GM18508 (cell line): ENCODE results near the gene SPATA45.

Experiments
- ATAC-seq: cut with Tn5 transposase; IDR thresholded peaks from one replicate; pipeline ENCODE4 v1.9.1; 2021; ENCODE audit warnings: moderate number of reproducible peaks; ENCODE audit not compliant: insufficient read depth, unreplicated experiment

Gene SPATA45

DNA sequence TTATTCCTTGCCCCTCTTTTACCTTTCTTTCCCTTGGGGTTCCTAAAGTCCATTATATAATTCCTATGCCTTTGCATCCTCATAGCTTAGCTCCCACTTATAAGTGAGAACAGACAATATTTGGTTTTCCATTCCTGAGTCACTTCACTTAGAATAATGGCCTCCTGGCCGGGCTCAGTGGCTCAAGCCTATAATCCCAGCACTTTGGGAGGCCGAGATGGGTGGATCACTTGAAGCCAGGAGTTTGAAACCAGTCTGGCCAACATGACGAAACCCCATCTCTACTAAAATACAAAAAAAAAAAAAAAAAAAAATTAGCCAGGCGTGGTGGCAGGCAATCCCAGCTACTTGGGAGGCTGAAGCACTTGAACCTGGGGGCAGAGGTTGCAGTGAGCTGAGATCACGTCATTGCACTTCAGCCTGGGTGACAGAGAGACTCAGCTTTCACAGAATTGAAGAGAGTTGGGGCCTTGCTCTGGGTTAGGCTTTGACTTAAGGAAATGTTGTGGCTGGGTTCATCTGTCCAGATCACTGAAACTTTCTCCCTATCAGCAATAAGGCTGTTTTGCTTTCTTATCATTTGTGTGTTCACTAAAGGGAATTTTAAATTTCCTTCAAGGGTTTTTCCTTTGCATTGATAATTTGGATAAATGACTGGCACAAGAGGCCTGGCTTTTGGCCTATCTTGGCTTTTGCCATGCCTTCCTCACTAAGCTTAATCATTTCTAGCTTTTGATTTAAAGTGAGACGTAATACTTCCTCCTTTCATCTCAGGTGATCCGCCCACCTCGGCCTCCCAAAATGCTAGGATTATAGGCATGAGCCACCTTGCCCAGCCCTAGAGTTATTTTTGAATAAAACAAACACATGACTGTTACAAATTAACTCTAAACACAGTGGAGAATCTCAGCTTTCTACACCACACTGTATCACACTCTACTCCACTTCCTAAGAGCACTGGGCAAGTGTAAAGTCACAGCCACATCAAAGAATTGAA, 13.9 kb downstream of the SPATA45 start:
- peak; percentile 73 for ATAC-seq

GRCh38 chr1:212828395-212828794, 19.1 kb downstream of the SPATA45 start:
- no peak for ATAC-seq

- ATAC-seq, result no peak
Observed at GRCh38 chr1:212827831-212828278, 19.6 kb downstream of the SPATA45 start.

DNA sequence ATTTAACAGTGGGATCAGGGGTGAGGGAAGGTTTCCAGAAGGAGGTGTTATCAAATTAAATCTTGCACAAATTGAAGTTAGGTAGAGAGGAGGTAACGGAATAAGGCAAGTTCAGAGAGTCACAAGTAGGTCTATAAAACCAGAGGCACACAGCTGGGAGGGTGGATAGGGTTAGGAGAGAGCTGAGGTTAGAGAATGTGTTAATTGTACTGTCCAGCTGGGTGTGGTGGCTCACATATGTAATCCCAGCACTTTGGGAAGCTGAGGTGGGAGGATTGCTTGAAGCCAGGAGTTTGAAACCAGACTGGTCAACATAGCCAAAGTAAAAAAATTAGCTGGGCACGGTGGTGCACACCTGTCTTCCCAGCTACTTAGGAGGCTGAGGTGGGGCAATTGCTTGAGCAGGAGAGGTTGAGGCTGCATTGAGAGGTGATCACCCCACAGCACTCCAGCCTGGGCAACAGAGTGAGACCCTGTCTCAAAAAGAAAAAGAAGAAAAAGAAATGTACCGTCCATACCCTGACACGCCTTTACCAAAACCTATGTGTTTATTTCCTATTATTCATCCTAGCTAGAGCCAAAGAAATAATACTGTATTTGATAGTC, 20.2 kb downstream of the SPATA45 start:
- ATAC-seq, result no peak

DNA sequence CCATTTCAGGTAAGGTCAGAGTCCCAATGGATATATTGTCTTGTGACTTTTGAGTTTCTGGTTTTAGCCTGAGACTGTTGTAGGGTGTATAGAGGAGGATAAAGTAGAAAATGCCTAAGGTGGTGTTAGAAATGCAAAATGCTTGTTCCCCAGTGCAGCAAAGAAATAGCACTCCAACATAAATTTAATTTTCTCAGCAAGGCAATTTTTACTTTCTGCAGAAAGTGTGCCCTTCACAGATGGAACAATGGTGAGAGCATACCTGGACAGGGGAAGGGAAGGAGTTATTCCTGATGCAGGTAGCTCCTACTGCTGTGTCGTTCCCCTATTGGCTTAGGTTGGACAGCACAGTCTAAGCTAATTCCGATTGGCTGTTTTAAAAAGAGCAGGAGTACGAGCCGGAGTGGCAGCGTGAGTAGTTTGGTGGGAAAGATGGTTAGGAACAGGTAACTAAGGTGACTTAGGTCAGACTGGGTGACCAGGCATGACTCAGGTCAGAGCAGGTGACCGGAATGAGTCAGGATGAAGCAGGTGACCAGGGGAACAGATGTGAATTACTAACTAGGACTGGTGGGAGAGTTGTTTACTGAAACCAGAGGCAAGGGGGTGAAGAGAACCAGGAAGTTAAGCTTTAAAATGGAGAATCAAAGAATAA, 21.5 kb downstream of the SPATA45 start:
- ATAC-seq, result no peak

- ATAC-seq, result no peak
Observed at GRCh38 chr1:212824201-212824600, 23.2 kb downstream of the SPATA45 start.

DNA sequence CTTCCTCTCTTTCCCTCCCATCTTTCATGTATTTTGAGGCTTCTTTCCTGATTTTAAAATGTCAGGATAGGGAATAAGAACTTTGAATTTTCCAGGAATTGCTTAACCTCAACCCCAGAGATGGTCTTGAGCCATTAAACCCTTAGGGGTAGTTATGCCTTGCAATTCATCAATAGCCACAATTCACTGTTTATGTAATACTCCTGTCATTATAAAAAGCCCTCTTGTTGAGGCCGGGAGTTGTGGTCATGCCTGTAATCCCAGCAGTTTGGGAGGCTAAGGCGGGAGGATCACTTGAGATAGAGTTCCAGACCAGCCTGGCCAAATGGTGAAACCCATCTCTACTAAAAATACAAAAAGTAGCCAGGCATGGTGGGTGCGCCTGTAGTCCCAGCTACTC, 24.5 kb downstream of the SPATA45 start:
- ATAC-seq, result no peak

DNA sequence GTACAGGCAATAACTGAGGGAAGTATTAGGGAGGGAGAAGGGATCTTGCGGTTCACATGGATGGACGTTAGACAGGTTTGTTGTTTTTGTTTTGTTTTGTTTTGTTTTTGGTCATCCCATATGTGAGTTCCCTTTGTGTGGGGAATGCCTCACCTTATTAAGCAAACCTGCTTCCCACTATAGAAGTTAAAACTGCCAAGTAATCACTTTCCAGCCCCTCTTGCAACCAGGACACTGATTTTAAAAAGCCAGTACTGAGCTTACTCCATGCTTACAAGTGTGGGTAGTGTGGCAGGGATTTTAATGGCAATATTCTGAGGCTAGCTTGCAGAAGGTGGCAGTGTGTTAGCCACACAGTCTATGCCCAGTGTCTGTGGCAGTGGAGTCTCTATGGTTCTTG, 26.5 kb downstream of the SPATA45 start:
- no peak for ATAC-seq

- no peak for ATAC-seq
Observed at GRCh38 chr1:212819726-212820125, 27.7 kb downstream of the SPATA45 start.

DNA sequence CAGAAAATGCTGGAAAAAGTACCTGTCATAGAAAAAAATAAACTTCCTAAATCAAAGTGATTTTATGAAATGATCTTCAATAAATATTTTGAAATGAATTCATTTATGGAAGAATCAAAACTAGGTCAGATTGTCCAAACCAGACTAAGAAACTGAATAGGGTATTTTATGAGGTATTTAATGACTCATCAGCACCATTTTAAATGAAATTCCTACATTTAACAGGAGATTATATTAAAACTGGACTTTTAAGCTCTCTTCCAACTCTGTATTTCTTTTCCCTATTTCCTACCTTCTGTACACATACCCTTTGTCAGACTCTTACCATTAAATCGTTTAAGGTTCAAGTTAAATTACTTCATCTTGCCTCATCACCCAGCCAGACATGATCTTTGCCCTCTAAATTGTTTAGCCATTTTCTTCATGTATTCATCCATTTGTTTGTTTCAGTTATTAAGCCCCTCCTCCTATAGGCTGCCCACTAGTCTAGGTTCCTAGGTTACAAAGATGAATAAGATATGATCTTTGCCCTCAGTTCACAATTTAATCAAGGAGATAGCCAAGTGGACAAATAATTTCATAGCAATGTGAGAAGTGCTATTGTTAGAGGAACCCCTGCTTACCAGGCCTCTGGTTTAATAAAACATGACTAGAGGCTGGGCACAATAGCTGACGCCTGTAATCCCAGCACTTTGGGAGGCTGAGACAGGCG, 30.7 kb downstream of the SPATA45 start:
- no peak for ATAC-seq

DNA sequence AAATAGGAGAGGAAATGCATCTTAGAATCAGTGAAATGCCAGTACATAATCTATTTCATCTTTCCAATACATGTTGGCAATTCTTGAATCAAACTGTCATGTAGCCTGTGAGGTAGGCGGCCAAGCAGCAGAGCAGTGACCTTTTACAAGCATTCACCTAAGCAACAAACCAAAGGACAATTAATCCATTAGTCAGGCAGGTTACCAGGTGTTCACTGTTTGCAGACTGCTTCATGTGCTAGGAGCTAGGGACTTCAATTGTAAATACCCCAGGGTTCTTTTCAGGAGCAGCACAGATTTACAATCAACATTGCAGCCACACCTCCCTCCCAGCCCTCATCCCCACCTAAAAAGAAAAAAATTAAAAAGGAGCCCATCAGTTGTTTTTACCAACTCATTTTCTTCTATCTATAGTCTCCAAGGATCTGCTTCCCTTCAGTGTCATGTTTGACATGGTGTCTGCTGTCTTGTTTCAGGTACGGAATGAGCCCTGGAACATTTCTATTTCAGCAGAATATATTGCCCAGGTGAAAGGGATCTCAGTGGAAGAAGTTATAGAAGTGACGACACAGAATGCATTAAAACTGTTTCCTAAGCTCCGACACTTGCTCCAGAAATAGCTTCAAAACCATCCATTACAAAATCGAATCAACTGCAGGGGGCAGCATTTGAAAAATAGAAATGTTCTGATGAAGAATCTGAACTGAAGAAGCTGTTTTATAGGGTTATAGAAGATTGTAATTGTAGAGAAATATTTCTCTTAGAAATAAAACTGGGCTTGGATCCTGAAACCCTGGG, 32.7 kb downstream of the SPATA45 start:
- no peak for ATAC-seq

DNA sequence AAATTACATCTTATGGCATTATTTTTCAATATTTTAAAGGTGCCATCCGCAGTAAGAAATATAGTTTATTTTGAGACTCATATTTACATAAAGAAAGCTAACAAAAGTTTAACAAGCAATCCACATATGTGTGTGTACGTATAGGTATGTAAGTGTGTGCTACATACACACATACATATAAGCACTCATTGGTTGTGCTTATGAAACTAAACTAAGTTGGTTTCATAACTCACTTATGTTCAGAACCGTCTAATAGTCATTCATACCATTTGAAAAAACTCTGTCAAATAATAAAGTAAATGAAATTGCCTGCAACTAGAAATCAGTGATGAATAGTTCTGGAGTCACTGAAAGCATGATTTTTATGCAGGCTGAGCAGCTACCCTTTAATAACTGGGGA, 41.7 kb downstream of the SPATA45 start:
- no peak for ATAC-seq

- ATAC-seq, result no peak
Observed at GRCh38 chr1:212797681-212798080, 49.8 kb downstream of the SPATA45 start.

GRCh38 chr1:212794561-212795014, 52.9 kb downstream of the SPATA45 start:
- ATAC-seq, result peak; percentile 64

GRCh38 chr1:212792396-212792908, 55.0 kb downstream of the SPATA45 start:
- ATAC-seq, result no peak

GRCh38 chr1:212791676-212792395, 55.6 kb downstream of the SPATA45 start, which contains the start of the genes NSL1 and TATDN3:
Gene NSL1 (minus strand): TSS chr1:212791777. CDS start chr1:212791763, 14 bp downstream.
Gene TATDN3 (plus strand): TSS chr1:212791894. CDS start chr1:212791922, 28 bp downstream.
- ATAC-seq, result peak; percentile 44

- ATAC-seq, result peak; percentile 3
Observed at GRCh38 chr1:212791261-212791675, 56.2 kb downstream of the SPATA45 start.

DNA sequence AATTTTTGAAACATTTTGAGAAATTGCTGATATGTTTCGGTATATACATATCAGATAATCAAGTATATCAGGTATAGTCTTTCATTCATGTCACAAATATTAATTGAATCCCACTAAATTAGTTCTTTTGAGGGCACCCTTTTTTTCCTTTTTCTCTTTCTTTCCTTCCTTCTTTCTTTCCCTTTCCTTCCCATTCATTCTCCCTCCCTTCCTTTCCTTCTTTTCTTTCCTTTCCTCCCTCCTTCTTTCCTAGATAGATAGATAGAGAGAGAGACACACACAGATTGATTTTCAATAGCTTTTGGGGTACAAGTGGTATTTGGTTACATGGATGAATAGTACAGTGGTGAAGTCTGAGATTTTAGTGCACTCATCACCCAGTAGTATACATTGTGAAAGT, 61.6 kb downstream of the SPATA45 start:
- no peak for ATAC-seq
